GM21360 (cell line): ENCODE measurements around the gene G6PC1.
"Not testable (repeated sequence)": the region's sequence is repeated elsewhere in the genome, so short reads cannot be mapped to it uniquely, and the experiment has no call there.

Experiments
- ATAC-seq: cut with Tn5 transposase; IDR thresholded peaks from one replicate; pipeline ENCODE4 v1.9.1; 2021; ENCODE audit warnings: mild to moderate bottlenecking, moderate library complexity; ENCODE audit not compliant: unreplicated experiment

Gene G6PC1

DNA sequence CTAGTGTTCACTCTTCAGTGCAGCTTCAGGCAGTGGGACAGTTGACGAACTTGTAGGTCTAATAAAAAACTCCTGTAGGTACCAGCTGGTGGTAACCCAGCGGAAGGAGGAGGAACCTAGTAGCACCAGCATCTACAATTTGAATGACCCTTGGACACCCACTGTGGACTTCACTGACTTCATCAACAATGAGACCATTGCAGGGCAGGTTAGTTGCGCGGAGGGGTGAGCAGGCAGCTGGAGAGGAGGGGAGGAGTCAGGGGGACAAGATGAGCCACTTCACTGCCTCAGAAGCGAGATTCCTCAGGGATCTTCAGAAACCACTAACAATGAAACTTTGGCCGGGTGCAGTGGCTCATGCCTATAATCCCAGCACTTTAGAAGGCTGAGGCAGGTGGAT, 27.3 kb upstream of the G6PC1 start:
- ATAC-seq = no peak

DNA sequence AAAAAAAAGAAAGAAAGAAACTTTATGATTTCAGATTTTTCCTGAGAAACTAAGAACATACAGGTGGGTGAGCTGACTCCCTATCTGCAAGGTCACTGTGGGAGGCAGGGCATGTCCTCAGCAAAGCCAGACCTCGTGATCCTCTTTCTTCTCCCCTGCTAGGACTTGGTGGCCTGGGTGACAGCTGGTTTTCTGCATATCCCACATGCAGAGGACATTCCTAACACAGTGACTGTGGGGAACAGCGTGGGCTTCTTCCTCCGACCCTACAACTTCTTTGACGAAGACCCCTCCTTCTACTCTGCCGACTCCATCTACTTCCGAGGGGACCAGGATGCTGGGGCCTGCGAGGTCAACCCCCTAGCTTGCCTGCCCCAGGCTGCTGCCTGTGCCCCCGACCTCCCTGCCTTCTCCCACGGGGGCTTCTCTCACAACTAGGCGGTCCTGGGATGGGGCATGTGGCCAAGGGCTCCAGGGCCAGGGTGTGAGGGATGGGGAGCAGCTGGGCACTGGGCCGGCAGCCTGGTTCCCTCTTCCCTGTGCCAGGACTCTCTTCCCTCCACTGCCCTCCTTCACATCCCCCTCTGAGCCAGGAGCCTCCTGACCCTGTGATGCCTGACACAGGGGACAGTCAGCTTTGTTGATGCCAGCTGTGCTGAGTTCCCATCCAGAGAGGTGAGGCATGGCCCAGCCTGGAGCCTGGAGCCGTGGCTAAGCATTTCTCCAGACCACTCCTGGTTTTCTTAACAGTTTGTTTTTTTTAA, 26.5 kb upstream of the G6PC1 start:
- ATAC-seq = not testable (repeated sequence)

GRCh38 chr17:42877037-42877436, 23.6 kb upstream of the G6PC1 start:
- no peak for ATAC-seq

DNA sequence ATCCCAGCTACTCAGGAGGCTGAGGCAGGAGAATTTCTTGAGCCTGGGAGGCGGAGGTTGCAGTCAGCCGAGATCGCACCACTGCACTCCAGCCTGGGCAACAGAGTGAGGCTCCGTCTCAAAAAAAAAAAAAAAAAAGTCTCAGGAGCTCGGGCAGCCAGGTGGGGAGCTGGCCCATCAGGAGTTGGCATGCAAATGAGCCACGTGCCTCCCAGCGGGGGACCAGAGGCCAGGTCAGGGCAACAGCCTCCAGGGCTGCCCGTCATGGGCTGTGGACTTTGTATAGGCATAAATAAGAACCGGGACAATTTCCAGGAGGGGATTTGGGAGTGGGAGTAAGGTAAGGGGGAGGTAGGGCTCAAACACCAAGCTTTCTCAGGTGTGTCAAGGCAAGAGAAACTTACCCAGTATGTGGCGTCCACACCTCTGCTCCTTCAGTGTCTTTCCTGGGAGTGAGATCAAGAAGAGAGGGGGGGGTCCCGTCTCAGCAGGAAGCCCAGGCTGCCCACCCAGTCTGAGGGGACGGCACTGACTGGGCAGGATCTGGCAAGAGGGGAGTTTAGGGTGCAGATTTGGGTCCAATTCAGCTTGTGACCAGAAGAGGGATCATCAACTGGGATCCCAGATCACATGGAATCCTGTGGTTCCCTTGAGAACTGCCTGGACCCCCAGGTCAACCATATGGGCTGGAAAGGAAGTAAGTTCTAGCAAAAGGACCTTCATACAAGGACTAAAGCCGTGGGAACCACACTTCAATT, 22.3 kb upstream of the G6PC1 start:
- ATAC-seq = no peak

DNA sequence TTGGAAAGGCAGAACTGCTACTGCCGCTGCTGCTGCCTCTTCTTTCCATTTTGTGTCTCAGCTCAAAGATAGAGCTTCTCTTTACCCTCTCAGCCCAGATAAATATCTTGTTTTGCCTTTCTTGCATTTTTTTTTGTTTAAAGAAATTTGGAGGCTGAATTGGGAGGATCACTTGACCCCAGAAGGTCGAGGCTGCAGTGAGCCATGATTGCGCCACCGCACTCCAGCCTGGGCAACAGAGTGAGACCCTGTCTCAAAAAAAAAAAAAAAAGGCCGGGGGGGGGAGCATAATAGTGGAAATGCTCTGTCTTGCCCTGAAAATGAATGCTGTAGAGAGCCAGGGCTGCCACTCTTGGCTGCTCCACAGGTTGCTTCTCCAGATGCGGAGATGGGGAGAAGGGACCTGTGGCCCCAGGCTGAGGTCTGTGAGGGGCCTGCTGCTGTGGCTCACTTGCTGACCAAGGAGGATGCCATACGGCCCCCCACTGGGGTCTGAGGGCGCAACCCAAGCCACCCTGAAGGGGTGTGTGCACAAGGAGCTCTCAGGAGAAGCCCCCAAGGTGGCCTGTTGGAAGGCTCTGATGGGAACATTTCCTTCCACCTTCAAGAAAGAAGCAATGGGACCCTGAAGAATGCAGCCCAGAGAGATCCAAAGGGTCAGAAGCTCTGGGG, 21.5 kb upstream of the G6PC1 start:
- no peak for ATAC-seq

DNA sequence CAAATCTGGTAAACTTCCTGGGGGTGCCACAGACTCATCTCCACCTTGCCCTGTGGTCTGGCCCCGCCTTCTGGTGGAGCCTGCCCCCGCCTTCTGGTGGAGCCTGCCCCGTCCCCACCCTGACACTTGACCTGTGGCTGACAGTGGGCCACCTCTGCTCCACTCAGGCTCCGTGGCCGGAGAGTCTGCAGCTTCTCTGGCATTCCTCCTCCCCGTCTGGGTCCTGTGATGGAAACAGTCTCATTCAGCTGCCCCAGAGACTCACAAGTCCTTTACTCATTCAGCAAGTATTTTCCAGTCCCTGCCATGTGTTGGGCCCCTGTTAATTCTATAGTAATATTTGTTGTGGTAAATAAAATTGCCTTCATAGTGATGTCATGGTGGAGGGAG, 21.0 kb upstream of the G6PC1 start:
- ATAC-seq = no peak

- no peak for ATAC-seq
Observed at GRCh38 chr17:42880776-42881310, 19.8 kb upstream of the G6PC1 start.

GRCh38 chr17:42881706-42882105, 18.9 kb upstream of the G6PC1 start:
- not testable (repeated sequence) for ATAC-seq

- ATAC-seq = no peak
Observed at GRCh38 chr17:42882166-42882565, 18.4 kb upstream of the G6PC1 start.

DNA sequence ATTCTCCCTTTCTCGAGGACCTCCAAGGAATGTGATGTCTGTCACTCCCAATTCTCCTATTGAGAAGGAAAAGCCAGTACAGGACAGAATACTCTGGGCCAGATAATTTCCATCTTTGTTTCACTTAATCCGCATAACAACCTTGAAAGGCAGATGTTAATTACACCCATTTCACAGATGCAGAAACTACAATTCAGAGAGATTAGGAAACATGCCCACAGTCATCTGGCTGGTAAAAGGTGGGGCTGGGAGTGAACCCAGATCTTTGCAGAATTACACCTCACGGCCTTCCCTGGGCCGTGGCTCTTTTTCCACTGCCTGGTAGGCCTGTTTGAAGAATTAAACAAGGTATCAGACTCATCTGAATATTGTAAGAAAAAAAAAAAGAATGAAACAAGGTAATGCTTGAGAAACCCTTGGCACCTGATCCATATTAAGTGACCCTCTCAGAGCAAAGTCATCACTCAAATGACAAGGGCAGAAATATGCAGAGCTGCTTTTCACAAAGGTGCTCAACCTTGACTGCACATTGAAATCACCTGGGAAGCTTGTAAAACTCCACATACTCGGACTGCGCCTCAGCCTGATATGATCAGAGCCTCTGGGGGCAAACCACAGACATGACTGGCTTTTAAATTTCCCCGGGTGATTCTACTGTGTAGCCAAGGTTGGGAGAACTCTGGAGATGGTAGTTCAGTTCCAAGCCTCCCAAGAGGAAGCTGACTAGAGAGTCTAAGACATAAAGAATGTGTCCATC, 16.6 kb upstream of the G6PC1 start:
- ATAC-seq = no peak

- ATAC-seq = not testable (repeated sequence)
Observed at GRCh38 chr17:42885806-42886205, 14.8 kb upstream of the G6PC1 start.

- no peak for ATAC-seq
Observed at GRCh38 chr17:42886283-42887176, 14.1 kb upstream of the G6PC1 start.

DNA sequence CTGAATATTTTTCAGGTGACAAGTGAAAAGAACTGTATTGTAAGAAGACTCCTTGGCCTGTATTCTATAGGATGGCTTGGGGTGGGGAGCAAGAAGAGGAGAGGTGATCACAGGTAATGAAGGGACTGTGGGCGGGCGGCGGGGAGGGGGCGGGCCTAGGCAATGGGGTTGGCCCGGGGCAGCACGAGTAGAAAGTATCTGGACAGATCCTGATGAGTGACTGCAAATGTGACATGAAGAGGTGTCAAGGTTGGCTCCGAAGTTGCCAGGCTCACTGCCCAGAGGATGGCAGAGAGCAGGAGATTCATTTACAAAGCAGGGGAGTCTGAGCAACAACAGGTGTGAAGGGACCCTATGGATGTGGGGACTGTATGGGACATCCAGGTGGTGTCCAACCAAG, 10.8 kb upstream of the G6PC1 start:
- no peak for ATAC-seq

DNA sequence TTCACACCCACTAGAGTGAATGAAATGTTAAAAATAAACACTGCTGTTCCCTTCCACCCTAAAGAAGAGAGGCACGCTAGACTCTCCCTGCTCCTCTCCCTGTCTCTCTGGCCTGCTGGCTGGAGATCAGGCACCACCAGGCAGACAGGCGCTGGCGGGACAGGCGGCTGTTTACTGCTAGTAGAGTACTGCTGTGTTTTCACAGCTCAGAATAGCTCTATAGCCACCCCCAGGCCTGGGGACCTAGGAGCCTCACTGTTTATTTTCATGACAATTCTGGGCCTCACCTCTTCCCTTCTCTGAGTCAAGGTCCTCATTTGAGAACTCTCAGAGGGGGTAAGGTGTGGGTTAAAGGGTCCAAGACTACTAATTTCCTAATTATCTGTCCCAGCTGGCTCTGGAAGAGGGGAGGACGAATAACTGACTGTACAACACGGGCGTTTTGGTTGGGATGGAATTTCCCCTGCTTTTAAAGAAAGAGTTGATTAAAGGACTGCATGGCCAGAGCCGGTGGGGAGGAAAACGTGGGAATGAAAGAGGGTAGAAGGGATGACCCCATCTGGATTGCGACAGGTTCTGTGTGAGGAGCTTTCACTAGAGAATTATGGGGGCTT, 9.0 kb upstream of the G6PC1 start:
- no peak for ATAC-seq

DNA sequence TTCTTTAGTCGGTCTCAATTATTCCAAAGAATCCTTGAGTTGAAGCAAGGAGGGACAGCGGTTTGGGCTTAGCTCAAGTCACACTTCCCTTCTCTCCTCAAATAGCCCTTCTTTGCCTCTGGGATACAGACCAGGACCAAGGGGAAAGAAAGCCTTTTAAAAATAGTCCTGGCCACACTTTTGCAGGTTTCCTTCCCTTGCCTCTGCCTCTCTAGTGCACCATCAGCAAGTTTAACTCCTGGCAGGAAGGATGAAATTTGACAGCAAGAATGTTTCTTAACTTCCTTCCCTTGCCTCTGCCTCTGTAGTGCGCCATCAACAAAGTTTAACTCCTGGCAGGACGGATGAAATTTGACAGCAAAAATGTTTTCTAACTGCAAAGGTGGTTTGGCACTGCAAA, 7.2 kb upstream of the G6PC1 start:
- no peak for ATAC-seq

DNA sequence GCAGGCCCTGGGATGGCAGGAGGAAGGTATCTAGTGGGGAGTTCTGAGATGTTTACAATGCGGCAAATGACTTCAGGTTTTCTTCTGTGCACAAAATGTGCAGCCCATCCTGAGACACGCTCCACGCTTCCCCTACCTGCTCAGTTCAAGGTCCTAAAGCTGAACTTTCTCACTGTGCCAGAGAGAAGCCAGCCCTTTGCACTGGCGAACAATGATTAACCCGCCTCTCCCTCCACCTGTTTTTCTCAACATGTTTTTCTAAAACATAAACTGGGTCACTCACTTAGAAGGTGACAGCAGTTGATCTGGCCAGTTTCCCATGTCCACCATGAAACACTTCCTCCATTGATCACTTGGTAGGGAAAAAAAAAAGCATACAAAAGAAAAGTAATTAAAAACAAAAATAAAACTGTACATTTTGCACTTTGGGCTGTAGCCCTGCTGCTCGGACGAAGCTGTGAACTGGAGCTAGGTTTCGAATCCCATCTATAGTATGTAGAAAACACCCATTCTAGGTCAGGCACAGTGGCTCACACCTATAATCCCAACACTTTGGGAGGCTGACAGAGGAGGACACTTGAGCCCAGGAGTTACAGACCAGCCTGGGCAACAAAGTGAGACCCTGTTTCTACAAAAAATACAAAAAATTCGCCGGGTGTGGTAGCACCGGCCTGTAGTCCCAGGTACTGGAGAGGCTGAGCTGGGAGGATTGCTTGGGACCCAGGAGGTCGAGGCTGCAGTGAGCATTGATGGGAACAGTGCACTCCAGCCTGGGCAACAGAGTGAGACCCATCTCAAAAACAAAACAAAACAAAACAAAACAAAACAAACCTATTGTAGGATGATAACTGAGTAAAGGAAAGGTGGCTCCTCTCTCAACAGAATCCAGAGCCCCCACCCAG, 6.1 kb upstream of the G6PC1 start:
- ATAC-seq = no peak

DNA sequence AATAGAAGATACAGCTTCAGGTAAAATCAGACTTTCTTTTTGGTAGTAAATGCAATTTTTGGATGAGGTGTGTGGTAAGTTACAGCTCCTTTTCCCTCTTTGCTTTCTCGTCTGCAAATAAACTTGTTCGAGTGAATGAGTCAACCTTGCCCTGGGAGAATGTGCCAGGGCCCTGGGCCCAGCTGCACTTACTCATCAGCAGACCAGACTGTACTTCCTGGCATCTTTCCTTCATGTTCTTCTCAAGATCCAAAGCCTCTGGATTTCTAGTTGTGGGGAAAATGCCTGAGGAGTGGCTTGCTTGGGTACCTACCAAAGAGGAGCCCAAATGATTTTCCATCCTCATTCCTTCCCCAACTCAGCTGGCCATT, 5.4 kb upstream of the G6PC1 start:
- ATAC-seq = no peak

DNA sequence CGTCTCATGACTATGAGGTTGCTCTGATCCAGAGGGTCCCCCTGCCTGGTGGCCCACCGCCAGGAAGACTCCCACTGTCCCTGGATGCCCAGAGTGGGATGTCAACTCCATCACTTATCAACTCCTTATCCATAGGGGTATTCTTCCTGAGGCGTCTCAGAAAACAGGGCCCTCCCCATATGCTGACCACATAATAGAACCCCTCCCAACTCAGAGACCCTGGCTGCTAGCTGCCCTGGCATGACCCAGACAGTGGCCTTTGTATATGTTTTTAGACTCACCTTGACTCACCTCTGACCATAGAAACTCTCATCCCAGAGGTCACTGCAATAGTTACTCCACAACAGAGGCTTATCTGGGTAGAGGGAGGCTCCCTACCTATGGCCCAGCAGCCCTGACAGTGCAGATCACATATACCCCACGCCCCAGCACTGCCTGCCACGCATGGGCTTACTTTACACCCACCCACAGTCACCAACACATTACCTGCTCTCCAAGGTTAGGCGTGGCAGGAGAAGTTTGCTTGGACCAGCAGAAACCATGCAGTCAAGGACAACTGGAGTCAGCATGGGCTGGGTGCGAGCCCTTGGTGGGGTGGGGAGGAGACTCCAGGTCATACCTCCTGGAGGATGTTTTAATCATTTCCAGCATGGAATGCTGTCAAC, 2.3 kb upstream of the G6PC1 start:
- no peak for ATAC-seq
